ENCODE data around the gene SYCN.

DNA sequence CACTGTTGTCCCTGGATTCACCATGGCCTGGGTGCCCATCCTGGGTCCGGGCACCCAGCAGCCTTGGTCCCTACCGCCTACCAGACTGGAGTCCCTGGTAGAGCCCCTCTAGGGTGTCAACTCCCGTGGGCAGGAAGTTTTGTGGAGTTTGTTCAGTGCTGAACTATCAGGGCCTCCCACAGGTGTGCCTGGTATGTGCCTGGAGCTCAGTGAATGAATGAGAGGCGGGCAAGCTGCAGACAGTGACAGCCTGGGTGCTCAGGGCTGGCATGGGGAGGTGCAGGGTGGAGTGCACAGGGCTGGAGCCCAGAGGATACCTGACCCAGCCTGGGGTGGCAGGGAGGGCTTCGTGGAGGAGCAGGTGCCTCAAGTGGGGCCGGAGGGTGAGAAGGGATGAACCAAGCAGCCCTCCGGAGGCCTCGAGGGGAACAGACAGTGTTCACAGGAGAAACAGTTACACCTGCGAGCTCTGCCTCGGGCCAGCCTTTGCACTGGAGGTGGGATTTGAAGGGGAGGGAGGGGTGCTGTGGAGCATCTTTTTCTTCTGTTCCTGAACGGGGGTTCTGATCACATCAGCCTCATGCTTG lies 48.9 kb downstream of the SYCN start:
- TF ChIP-seq EZH2 (IDR thresholded peaks at IDR 0.05; ENCODE audit: insufficient read depth, poor library complexity, severe bottlenecking) (no peak), EZH2phosphoT487 (IDR thresholded peaks at IDR 0.05; ENCODE audit: insufficient read depth, low read depth) (no peak)
